GM19240 (cell line): ENCODE results near the gene SHROOM3.

Experiments used
- DNase-seq: peaks from one replicate; pipeline ENCODE4 v3.0.0; 2011; ENCODE audit warnings: low spot score; ENCODE audit not compliant: insufficient read length

Gene SHROOM3

DNA sequence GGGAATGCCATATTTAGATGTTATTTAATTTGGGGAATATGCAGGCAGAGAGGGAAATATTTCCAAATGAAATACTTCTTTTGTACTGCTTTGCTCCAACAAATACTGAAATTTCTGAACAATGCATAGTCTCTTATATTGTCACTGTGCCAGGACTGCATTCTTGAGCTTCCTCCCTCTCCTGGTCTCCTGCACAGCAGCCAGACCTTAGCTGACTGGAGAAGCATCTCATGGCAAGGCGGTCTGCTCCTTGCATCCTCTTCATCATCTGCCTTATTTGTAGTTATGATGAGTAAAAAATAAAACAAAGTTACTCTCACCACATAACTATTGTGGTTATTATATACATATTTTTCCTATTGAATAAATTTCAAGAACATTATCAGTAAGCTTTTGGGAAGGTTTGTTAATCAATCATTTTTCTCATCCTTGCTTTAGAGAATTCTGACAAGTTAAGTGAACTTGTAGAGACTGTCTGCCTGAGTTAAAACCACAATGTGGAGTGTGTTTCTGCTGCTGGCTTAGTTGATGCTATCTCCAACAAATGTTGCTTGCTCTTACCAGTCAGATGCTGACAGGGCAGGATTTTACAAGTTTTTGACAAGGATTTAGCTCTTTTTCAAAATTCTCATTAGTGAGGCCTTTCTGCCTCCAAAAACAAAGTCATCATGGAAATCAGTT, 309.4 kb downstream of the SHROOM3 start:
- no peak for DNase-seq

DNA sequence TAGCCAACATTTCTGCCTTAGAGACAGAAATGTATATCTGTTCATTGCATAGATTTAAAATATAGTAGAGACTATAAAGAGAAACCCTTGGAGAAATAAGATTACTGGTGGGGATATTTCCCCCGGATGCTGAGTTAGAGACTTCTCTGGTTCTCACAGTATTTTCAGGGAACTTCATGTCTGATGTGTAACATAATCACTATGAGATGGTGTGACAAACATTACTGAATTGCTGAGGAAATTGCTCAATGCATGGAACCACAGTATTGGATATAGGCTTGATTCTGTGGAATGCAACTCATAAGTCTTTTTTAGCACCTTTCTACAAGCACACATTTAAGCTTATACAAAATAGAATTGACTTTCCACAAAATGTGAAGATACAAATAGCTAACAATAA, 310.2 kb downstream of the SHROOM3 start:
- DNase-seq = no peak

DNA sequence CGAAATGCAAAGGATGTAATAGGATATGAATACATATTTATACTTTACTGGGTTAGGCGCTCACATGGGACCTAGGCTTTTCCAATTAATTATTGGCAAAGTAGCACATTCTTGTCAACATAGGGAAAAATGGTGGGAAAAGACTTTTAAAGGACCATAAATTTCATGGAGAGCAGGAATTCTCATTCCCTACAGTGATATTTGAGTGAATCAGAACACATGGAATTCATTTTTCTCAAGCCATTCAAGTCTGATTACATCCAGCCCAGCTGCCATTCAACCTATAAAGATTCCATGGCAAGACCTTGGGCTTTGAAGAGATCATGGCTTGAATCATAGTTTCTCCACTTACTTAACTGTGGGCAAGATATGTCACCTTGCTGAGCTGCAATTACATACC, 312.5 kb downstream of the SHROOM3 start:
- no peak for DNase-seq

DNA sequence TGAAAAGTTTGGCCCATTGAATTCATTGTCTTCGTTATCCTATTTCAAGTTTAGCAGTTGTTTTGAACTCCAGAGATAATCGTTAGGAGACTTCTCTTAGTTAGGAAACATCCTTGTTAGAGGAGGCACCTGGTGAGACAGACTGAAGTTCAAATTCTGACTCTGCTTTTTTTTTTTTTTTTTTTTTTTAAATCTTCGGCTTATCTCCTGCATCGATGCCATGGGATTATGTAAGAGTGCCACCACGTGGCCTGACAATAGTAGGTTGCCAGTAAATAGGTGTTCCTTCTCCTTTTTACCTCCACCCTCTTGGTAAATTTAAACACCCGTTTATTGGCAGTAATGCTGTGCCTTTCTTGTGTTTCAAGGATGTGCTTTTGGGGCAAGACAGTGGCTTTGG, 313.6 kb downstream of the SHROOM3 start:
- DNase-seq = no peak

DNA sequence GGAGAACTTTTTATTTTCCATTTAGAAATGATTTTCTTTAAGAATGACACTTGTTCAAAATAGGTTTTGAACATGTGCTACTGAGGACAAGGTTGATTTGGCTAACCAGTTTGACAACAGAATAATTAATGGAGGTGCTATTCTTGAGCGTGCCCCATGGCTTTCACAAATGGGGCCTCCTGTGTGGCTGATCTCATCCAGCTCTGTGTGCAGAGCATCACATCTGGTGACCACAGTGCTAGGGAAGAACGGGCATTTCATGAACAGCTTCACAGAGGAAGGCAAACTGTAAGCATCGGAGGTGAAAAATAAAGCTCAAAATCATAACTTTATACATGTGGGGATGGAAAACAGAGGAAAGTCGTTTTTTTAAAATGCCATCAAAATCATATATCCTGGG, 314.3 kb downstream of the SHROOM3 start:
- DNase-seq = no peak

DNA sequence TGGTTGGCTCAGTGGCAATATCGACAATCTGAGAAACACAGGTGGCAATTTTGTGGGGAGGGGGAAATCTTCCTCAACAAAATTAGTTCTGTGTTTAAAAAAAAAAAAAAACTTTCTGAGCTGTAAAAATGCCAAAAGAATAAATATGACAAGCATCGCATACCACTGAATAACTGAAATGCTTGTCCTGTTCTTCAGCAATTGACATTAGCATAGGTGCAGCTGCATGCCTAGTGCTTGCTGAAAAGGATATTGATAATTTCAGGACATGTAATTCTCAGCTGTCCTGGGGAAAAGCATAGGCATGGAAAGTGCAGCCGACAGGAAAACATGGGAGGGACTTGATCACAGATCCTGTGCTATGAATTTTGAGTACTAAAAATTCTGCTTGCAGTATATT, 315.7 kb downstream of the SHROOM3 start:
- no peak for DNase-seq

DNA sequence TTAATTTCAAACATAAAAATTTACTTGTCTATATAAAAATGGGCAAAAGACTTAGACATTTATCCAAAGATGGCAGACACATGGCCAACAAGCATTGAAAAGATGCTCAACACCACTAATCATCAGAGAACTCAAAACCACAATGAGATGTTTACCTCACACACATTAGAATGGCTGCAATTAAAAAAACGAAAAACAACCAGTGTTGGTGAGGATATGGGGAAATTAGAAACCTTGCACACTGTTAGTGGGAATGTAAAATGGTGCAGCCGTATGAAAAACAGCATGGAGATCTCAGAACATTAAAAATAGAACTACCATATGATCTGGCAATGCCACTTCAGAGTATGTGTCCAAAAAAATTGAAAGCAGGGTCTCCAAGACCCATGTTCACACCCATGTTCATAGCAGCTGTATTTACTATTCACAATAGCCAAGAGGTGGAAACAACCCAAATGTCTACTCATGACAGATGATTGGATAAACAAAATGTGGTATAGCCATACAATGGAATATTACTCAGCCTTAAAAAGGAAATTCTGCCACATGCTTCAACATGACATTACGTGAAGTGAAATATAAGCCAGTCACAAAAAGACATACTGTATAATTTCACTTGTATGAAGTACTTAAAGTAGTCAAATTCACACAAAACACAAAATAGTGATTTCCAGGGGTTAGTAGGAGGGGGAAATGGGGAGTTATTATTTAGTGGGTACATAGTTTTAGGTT, 316.7 kb downstream of the SHROOM3 start:
- no peak for DNase-seq

DNA sequence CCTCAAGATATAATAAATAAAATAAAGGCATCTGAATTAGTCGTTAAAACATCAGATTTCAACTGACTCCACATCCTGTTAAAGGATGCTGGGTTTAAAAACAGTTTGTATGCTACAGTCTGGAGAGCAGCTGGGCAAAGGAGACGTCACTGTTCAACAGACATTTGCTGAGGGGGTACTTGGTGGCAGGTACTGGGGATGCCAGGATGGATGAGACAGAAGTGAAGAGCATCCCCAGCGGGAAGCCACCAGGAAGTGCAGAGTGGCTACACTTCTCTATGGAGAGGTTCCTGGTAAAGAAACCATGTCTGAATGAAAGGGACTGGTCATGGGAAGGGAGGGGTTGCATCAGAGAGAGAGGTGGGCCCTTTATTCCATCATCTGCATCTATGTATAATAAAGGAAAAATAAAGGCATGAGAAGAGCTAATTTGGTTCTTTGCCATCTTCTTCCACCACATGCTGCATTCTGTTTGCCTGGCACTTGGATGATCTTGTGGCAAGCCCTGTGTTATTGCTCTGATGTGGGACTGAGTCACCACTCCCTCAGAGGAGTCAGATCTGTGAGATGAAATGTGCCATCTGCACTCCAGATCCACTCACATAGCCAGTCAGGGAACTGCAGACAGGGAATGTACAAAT, 318.0 kb downstream of the SHROOM3 start:
- no peak for DNase-seq

DNA sequence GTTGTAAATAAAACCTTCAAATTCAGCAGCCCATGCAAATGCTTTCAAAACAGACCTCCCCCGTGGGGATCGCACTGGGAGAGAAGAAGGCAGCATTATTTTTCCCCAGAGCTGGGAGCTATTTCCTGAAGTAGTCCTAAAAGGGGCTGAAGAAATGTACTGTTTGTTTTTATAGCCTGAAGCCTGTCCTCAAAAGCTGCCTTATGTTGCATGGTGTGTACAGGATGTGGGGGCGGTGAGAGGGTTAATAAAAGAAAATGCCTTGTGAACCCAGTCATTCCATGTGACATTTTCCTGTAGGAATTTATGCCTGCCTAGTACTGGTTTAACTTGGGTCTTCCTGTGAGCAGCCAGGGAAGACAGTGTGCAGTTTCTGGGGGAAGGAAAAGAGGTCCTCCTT, 318.8 kb downstream of the SHROOM3 start:
- DNase-seq = no peak

DNA sequence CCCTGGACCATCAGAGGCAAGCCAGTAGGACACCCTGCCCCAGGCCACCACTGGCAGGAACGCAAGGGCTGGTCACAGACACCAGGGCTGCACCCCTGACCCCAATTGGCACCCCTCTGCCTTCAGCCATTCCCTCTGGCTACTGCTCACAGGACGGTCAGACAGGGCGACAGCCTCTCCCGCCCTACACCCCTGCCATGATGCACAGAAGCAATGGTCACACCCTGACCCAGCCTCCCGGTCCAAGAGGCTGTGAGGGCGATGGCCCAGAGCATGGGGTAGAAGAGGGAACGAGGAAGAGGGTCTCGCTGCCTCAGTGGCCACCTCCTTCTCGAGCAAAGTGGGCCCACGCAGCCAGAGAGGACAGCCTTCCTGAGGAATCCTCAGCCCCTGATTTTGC, 319.4 kb downstream of the SHROOM3 start:
- no peak for DNase-seq

DNA sequence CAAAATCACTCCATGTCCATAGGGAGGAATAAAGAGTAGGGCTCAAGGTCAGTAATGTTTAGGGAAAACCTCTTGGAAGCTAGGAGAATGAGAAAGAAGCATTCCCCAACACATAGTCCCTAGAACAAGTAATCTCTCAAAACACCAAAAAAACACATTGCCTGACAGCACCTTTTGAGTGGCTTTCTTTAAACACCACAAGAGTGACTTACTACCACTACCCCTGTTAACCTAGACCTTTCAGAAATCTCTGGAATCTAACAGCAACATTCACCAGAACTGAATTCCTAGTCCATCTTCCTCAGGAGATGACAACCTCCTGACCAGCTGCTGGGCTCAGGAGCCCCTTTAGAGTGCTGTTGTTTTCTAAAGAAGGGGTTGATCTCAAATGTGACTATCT, 320.7 kb downstream of the SHROOM3 start:
- DNase-seq = no peak

DNA sequence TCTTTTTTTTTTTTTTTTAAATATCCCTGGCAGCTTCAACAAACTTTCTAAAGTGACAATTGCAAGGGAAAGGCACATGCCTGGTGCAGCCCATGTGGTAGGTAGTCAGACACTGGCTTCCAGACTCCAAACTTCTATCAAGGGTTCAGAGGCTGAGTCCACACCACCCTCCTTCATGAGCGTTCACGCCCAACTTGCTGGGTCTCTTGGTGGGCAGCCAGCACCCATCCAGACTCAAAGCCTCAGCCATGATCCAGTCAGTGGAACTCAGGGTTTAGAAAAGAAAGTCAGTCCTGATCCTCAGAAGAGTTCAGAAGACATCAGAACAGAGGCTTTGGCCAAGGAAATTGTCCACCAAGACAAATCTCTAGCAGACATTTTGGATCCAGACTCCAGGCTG, 321.4 kb downstream of the SHROOM3 start:
- no peak for DNase-seq

DNA sequence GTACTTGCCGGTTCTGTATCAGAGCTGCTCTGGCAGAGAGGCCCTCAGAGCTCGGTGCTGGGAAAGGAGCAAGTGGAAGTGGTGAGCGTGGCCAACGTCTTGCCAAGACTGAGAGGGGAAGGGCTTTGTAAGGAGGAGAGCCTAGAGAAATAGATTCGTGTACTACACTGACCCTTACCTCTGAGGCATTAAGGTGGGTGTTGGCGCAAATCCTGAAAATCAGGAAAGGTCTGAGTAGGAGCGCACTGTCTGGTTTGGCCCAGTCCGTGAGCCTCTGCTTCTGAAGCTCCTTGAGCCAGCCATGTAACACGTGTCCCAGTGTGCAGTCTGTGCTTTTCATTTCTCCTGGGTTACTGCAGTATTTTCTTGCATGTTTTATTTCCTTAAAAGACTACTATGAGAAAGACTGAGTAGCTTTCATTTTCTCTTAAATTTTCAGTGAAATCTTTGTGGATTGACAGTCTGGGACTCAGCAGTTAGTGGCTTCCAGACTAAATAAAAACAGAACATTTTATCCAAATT, 322.4 kb downstream of the SHROOM3 start:
- no peak for DNase-seq

DNA sequence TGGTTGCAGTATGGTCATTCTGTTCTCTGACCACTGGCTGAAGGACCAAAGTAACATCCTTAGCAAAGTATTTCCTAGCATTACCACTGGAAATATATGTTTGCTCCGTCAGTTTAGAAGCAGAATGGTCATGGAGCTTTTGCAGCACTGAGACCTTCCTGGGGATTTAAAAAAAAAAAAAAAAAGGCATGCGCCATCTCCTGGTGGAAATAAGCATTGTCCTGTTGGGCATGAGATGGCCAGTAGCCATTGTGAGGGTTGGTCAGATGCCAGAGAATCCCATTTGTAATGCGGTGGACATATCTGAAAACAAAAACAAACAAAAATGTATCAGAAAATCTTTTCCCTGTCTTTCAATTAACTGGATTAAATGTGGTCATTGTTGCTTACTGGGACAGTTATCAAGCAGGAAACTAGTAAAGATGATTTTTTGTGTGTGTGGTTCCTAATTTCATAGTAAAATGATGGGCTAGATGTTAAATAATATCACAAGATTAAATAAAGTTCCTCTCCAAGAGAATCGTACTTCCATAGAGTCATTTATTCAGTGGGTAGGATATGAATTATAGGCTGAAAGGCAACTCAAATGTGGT, 323.4 kb downstream of the SHROOM3 start:
- DNase-seq = peak; percentile 18

DNA sequence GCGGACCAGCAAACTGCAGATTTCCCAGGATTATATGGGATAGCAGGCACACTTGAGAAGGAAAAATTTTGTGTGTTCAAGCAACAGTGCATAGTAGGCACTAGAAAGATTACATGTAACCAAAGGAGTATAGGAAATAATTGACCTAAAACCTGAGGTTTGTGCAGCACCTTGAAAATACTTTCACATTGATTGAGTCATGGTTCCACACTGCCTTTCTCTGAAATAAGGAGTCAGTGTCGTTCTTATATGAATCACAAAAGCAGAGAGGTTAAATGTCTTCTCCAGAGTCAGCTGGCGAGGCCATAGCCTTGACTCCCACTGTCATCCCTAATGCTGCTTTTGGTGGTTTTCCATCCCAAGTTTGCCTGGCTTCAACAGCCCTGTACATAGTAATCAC, 324.0 kb downstream of the SHROOM3 start:
- no peak for DNase-seq

DNA sequence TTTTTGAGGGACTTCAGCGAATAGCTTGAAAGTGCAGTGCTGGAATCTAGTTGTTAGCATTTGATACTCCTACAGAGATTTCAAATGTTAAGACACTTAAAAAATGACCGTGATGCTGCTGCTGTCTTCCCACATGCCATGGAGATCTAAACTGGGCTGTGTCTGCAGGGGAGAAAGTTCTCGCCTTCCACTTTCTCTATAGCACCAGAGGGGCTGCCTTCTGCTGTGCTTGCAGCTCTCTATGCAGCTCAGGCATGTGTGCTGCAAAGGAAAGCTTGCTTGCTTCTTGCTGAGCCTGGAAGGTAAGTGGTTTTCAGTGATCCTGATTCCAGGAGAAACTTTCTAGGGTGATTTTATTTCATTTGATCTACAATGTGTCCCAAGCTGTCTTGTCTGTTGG, 325.2 kb downstream of the SHROOM3 start:
- no peak for DNase-seq

DNA sequence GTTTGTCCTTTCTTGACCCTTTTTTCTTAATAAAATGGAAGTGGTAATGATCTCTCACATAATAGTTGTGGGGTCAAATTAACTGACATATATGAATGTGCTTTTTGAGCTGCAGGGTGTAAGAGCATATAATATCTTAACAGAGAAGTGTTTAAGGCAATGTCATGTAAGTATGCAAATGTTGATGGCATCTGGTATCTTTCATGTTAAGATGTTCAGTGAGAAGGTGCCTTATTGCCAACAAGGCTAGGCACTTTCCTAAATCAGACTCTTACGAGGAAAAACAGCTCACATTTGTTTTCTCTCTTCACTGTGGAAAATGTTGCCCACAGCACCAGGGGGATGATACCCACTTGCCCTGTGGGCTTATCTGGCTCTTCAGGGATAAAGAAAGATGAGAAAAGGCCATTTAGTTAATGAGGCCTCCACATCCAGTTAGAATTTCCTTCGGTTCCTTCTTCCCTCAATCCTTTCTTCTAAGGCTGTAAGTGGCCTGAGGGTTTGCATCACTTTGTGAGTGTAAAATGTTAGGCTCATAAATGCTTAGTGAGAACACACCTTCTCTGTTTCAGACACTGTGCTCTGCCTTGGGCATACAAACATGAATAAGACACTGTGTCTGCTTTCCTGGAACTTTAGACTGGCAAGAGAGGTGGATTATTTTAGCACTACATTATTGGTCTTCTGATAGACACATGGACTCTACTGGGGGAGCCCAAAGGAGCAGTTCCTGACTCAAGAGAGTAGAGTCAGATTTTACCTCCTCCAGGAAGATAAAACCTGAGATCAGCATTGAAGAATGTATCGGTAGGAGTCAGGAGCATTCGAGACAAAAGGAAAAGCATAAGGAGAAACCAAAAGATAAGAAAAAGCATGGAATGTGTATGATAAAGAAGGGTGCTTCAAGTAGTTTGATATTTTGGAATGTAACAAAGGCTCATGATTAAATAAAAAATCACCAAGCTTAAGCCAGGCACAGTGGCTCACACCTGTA, 327.4 kb downstream of the SHROOM3 start:
- DNase-seq = no peak

DNA sequence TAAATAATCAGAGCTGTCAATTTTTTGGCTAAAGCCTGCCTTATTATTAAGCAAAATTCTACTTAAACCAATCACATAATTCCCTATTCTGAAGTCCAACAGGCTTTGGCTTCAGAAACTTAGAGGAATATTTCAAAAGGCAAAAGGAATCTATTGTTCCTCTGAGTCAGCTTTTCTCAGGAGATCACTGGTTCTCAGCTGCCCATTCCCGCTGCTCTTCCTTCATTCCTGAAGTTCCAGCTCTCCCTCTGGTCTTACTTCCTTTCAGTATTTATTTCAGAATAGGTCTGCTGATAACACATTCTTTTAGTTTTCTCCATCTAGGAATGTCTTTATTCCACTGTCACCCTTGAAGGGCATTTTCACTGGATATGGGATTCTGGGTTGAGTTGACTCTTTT, 329.2 kb downstream of the SHROOM3 start:
- no peak for DNase-seq

DNA sequence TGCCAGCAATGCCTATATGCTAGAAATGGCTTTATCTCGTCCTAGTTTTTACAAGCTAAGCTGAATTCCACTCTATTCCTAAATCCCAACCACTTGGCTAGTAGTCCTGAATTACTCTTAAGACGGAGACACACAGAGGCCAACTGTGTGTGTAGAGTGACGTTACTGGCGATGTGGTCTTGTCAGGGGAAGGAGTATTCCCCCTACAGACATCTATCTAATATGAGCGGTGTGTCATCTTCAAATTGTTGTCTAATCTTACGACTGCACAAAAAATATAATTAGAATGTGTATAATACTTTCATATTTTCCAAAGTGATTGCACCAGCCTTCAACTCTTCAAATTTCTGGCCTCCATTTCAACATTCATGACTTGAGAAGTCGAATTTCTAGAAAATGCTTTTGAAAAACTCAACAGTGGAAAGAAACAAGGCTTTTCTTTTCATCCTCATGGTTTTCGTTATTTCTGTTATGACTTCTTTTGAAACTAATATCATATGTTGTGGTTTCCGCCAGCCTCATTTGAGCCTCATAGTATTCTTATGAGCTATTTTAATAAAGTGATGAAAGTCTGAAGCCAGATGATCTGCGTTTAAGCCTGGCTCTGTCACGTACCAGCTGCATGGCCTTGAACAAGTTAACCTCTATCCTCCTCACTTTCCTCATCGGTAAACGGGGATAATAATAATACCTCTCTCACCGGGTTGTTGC, 330.6 kb downstream of the SHROOM3 start:
- no peak for DNase-seq

DNA sequence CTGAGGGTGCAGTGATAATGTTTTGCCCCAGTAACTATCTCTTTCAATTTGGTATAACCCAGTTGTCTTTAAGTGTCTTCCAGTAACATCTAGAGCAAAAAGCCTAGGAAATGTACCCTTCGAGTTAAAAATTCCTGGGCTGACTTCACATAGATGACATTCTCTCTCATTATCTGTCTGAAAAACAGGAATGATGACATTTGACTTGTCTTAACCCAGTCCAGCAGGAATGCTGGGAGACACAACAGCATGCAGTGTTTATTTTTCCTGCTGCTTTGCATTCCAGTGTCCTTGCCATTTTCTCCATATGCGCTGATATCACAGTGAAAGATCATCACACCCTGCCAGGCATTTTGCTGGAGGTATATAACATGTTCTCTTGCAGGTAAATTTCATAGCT, 333.0 kb downstream of the SHROOM3 start:
- DNase-seq = no peak
